GM20000 (cell line): ENCODE measurements around the gene TRAIP.

Experiments
- DNase-seq: peaks from one replicate; pipeline ENCODE4 v3.0.0; 2012; ENCODE audit warnings: low spot score
- TF ChIP-seq, protein P1 (sequence below): IDR thresholded peaks from 2 replicates; pipeline ENCODE4 v1.5.1; 2012; ENCODE audit warnings: mild to moderate bottlenecking, control low read depth; ENCODE audit errors: extremely low read depth, missing control alignments

TRAIP gene

DNA sequence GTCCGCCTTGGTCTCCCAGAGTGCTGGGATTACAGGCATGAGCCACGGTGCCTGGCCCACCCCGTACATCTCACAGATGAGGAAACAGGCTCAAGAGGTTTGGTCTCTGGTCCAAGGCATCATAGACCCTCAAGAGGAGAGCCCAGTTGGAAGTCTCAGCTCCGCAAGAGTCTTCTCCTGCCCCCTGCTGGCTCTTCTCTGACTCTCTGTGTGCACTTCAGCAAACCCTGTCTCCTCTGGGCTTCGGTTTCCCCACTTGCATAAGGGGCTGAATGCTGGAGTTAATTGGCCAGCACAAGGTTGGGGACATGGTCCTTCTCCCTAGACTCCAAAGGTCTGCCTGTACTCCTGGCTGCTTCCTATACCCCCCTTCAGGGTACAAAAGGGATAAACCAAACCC lies 43.5 kb upstream of the TRAIP start:
- no peak for DNase-seq
- TF ChIP-seq, protein P1, sequence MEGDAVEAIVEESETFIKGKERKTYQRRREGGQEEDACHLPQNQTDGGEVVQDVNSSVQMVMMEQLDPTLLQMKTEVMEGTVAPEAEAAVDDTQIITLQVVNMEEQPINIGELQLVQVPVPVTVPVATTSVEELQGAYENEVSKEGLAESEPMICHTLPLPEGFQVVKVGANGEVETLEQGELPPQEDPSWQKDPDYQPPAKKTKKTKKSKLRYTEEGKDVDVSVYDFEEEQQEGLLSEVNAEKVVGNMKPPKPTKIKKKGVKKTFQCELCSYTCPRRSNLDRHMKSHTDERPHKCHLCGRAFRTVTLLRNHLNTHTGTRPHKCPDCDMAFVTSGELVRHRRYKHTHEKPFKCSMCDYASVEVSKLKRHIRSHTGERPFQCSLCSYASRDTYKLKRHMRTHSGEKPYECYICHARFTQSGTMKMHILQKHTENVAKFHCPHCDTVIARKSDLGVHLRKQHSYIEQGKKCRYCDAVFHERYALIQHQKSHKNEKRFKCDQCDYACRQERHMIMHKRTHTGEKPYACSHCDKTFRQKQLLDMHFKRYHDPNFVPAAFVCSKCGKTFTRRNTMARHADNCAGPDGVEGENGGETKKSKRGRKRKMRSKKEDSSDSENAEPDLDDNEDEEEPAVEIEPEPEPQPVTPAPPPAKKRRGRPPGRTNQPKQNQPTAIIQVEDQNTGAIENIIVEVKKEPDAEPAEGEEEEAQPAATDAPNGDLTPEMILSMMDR, result no peak

DNA sequence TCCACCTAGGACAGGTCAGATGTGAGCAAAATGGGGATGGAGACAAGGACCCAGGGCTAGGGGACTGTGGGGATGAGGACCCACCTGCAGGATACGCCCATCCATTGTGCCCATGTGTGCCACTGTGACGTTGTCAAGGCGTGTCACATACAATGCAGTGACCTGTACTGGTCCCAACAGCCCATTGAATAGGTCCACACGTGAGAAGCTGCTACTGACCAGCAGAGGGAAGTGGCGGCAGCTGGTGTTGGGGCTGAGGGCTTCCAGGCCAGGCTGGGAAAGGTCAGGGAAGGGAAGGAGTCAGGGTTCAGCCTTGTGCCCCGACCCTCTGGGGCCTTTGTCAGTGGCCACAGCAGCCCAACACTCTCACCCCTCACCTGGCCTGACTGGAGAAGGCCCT lies 42.6 kb upstream of the TRAIP start:
- DNase-seq, result no peak
- TF ChIP-seq, protein P1, result no peak

DNA sequence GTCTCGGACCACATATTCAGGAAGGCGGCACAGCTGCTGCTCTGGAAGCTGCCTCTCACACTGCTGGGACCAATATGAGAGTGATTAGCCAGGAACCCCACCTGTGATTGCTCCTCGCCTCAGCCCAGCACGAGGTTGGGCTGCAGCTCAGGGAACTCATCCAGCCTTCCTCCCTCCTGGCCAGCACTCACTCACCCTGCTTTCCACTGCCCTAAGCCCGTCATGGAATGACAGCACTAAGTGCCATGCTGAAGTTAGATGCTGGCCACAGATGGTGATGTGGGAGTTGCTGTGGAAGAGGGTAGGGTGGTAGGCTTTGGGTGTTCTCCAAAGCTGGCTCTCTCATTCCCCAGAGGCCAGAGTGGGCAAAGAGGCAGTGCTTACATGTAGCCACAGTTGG lies 40.0 kb upstream of the TRAIP start:
- TF ChIP-seq, protein P1, result no peak
- DNase-seq, result no peak

DNA sequence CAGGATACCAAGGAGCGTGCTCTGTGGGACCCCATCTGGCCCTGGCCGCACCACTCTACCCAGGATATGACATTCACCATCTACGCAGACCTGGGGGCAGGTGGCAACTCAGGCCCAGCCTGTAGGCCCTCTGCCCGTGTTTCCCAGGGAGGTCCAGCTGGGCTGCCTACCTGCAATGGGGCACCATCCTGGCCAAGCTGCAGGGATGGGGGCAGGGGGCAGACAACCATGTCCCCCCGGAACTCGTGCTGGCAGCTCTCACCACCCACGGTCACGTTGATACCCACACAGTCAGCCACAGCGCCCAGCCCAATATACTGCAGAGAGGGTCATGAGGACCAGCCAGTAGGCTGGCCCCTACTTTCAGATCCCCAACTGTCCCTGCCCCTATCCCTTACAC lies 39.4 kb upstream of the TRAIP start:
- DNase-seq, result no peak
- TF ChIP-seq, protein P1, result no peak

DNA sequence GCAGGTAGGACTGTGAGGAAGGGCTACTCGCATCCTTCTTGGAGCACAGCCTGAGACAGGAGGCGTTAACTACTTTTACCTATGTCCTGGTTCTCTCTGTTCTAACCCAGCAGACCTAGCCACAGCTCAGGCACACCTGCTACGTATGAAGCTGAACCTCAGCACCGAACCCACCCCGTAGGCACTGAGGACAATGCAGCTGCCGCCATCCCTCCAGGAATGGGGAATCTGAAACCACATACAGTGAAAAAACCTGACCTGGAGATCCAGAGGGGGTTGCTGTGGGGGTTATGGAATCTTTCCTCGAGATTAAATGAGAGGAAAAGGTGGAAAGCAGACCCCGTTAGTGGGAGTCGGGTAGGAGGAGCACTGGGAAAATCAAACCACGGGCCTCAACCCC lies 32.9 kb upstream of the TRAIP start:
- no peak for DNase-seq
- TF ChIP-seq, protein P1, result no peak

DNA sequence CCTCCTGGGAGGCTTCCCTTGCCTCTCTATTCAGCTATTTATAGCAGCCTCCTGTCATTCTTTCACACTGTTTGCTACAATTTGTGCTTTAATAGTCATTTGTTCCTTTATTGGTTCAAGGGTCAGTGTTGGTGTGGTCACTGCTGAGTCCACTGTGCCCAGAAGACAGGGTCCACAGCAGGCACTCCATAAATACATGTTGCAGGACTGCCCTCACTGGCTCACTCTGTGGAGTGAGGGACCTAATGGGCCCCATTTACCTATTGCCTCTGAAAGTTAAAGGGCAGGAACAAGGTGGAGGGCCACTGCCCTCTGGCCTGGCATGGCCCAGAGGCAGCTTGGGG lies 30.5 kb upstream of the TRAIP start:
- TF ChIP-seq, protein P1, result no peak
- no peak for DNase-seq

DNA sequence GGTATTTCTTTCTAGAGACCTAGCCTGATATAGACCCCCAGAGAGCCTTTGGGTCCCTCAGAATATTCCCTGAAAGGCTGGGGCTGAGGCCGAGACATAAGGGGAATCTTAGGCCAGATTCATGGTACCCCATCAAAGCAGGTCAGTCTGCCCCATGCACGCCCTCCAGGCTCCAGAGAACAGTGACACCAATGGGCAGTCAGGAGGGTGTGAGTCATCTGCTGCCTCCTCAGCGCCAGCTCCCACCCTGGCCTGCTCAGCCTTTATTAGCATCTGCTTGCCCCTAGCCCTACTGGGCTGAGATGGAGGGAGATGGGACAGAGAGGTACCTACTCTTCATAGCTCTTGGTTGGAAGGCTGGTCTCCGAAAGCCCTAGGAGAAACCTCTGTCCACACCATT lies 27.6 kb upstream of the TRAIP start:
- TF ChIP-seq, protein P1, result no peak
- no peak for DNase-seq
